ENCODE data around the gene MYH3.

GRCh38 chr17:10612957-10613744 is 44.0 kb downstream of the MYH3 start:
- TF ChIP-seq YY1 (IDR thresholded peaks at IDR 0.05; ENCODE audit: insufficient read depth, insufficient read length) (no peak), ZNF274 (IDR thresholded peaks at IDR 0.05; ENCODE audit: low read depth, low read length) (no peak)

Data from NT2/D1 (cell line).